ENCODE results near the gene CAPN11. TPM values are rescaled to one million over a fixed set of nuclear protein-coding genes. Genes with fewer than 3 reads are reported as not detected.

The CAPN11 gene
- total RNA-seq, 1 donor from 2014 or later, result not detected

- no peak overlapping the region for H3K27ac Mint-ChIP-seq
- H3K9me3 Mint-ChIP-seq, result no peaks in the 10 kb centered on the region
- ChIA-PET CTCF (interaction anchor here (1.4 kb wide), 1 partner anchor 40 kb away, joined by 3 read pairs; no protein-coding TSS in a partner anchor), POLR2A (interaction anchor here (0.6 kb wide), 1 partner anchor 20 kb away, joined by 3 read pairs; the partner anchor contains the start of gene HSP90AB1)
- H3K4me1 Mint-ChIP-seq, result peaks cover 15% of the 10 kb centered on the region
- H3K36me3 Mint-ChIP-seq (ENCODE audit: low read depth), result no peaks in the 10 kb centered on the region
- no peak for ATAC-seq (ENCODE audit: low read depth)
- H3K27me3 Mint-ChIP-seq, result no peaks in the 10 kb centered on the region
- DNase-seq, result no peak
- H3K4me3 Mint-ChIP-seq, result no peak overlapping the region
- TF ChIP-seq CTCF (IDR thresholded peaks at IDR 0.05), result no peak
- intact Hi-C loops (cut with micrococcal nuclease), result no loop called here
Measured at GRCh38 chr6:44227148-44227793, 68.7 kb downstream of the CAPN11 start.

- Mint-ChIP-seq H3K36me3 (ENCODE audit: low read depth) (no peaks in the 10 kb centered on the region), H3K27ac (no peak overlapping the region), H3K4me3 (no peak overlapping the region), H3K27me3 (no peaks in the 10 kb centered on the region), H3K9me3 (no peaks in the 10 kb centered on the region), H3K4me1 (peaks cover 10% of the 10 kb centered on the region)
- no peak for DNase-seq
- no peak for ATAC-seq (ENCODE audit: low read depth)
- intact Hi-C loops (cut with micrococcal nuclease), result no loop called here
- ChIA-PET POLR2A (interaction anchor here (0.6 kb wide), 1 partner anchor 19 kb away, joined by 3 read pairs; the partner anchor contains the start of gene HSP90AB1), CTCF (interaction anchor here (1.4 kb wide), 1 partner anchor 39 kb away, joined by 3 read pairs; no protein-coding TSS in a partner anchor)
- TF ChIP-seq CTCF (IDR thresholded peaks at IDR 0.05), result no peak
Measured at GRCh38 chr6:44228031-44228430, 69.4 kb downstream of the CAPN11 start.

- no peaks in the 10 kb centered on the region for H3K36me3 Mint-ChIP-seq (ENCODE audit: low read depth)
- TF ChIP-seq CTCF (IDR thresholded peaks at IDR 0.05), result no peak
- H3K27ac Mint-ChIP-seq, result no peak overlapping the region
- intact Hi-C loops (cut with micrococcal nuclease), result no loop called here
- peaks cover 8% of the 10 kb centered on the region for H3K4me1 Mint-ChIP-seq
- no peaks in the 10 kb centered on the region for H3K27me3 Mint-ChIP-seq
- CTCF ChIA-PET, result interaction anchor here (1.4 kb wide), 1 partner anchor 39 kb away, joined by 3 read pairs; no protein-coding TSS in a partner anchor
- ATAC-seq (ENCODE audit: low read depth) (no peak), DNase-seq (no peak)
- no peaks in the 10 kb centered on the region for H3K9me3 Mint-ChIP-seq
- H3K4me3 Mint-ChIP-seq, result no peak overlapping the region
- POLR2A ChIA-PET, result no interaction called here
Measured at GRCh38 chr6:44228433-44228832, 69.8 kb downstream of the CAPN11 start.

GRCh38 chr6:44228836-44229235 lies 70.2 kb downstream of the CAPN11 start:
- ChIA-PET POLR2A (no interaction called here), CTCF (no interaction called here)
- DNase-seq, result no peak
- Mint-ChIP-seq H3K36me3 (ENCODE audit: low read depth) (peaks cover 2% of the 10 kb centered on the region), H3K4me1 (peaks cover 8% of the 10 kb centered on the region), H3K9me3 (no peaks in the 10 kb centered on the region), H3K27ac (no peak overlapping the region), H3K4me3 (no peak overlapping the region), H3K27me3 (no peaks in the 10 kb centered on the region)
- intact Hi-C loops (cut with micrococcal nuclease), result no loop called here
- no peak for TF ChIP-seq CTCF (IDR thresholded peaks at IDR 0.05)
- no peak for ATAC-seq (ENCODE audit: low read depth)

GRCh38 chr6:44229376-44230033 lies 70.9 kb downstream of the CAPN11 start:
- no peak for ATAC-seq (ENCODE audit: low read depth)
- intact Hi-C loops (cut with micrococcal nuclease), result no loop called here
- peaks cover 2% of the 10 kb centered on the region for H3K4me1 Mint-ChIP-seq
- DNase-seq, result no peak
- no peaks in the 10 kb centered on the region for H3K9me3 Mint-ChIP-seq
- POLR2A ChIA-PET, result no interaction called here
- TF ChIP-seq CTCF (IDR thresholded peaks at IDR 0.05), result no peak
- no peak overlapping the region for H3K4me3 Mint-ChIP-seq
- H3K27ac Mint-ChIP-seq, result no peak overlapping the region
- no peaks in the 10 kb centered on the region for H3K27me3 Mint-ChIP-seq
- CTCF ChIA-PET, result no interaction called here
- peaks cover 2% of the 10 kb centered on the region for H3K36me3 Mint-ChIP-seq (ENCODE audit: low read depth)
